Erythroblast (primary cell): ENCODE results near the gene MLANA.

Source experiments
- DNase-seq, 2 experiments: peaks; one replicate each; lab custom pipeline; 2025; lab: John Stamatoyannopoulos, UW
- GATA1 ChIP-seq: IDR thresholded peaks from 2 replicates; pipeline ENCODE4 v1.6.1; 2011; ENCODE audit warnings: low read depth, mild to moderate bottlenecking, control low read depth, low read length, moderate library complexity
- POLR2A ChIP-seq: IDR thresholded peaks from 2 replicates; pipeline ENCODE4 v1.6.1; 2011; ENCODE audit warnings: mild to moderate bottlenecking, low read length

The MLANA gene

DNA sequence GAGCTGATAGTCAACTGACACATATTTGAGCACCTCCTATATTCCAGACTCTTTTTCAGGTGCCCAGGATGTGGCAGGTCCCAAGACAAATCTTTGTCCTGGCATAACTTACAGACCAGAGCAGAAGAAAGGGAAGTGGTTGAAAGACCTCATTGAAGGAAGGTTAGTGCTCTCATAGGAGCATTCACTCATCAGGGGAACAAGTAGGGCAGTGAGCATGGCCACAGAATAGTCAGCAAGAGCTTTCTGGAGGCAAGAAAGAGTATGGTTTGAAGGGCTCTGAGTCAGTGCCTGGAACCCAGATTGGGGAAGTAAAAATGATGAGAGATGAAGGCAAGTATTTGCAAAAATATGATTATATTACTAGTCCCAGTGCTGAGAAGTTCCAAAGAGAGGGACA, 32.8 kb upstream of the MLANA start:
- DNase-seq = no peak
- no peak for TF ChIP-seq GATA1
- TF ChIP-seq POLR2A = no peak

DNA sequence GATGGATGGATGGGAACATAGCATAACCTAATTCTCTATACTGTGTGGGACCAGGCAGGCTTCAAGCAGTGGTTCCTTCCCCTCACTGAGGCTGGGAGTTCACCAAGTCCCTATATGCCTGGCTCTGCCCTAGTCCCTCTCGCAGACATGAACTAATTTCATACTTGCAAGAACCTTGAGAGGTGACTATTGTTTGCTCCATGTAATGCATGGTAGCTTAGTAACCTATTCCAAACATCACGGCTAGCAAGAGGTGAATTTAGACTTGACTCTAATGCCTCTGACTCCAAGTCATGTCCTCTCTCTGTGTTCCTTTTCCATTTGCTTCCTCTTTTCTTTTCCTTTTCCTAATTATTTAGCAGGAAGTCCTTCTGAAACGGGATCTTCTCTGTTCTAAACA, 31.9 kb upstream of the MLANA start:
- TF ChIP-seq POLR2A (no peak), GATA1 (no peak)
- DNase-seq = no peak

DNA sequence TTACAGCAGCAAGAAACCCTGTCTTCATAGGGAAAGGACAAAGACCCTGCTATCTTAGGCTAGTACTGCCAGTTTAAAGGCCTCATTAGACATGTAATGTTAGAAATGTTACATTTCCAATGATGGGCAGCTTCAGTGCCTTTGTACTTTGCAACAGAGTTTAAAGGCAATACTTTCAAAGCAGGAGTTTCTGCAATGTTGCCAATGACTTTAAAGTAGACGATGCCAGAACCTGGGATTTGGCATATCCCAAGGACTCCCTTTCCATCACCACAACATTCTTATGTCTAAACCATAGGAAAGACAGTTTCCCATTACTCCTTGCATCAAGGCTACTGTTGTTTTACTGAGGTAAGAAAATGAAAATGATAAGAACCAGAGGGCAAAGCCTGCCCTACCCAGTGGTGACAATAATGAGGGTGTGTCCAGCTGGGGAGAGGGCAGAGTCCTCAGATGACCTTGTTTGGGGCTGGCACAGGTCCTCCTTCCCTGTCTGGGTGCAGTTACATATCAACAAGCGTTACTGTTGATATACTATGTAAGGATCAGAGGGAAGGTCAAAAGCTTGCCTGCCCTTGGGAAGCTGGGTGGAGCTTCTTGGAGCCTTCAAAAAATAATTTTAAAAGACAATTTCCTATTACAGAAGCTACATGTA, 27.5 kb upstream of the MLANA start:
- peak; percentile 38 to 49 for DNase-seq
- TF ChIP-seq GATA1 = no peak
- TF ChIP-seq POLR2A = no peak

DNA sequence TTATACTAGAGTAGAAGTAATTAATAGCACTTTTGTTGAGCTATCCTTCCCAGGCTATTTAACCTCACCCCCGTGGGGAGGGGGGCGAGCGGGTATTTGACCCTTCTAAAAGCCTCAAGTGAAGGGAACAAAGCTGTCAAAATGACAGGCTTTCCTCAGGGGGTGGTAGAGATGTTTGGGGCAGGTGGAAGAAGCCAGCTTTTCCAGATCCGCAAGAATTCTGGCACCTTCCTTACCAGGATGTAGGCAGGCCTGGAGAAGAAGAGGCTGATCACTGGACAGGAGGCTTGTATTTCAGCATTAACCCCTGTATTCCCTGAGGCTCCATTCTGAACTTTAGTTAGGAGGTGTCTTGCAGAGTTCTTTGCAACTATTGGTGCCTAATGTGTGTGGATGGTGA, 26.2 kb upstream of the MLANA start:
- TF ChIP-seq POLR2A (no peak), GATA1 (no peak)
- DNase-seq = no peak

DNA sequence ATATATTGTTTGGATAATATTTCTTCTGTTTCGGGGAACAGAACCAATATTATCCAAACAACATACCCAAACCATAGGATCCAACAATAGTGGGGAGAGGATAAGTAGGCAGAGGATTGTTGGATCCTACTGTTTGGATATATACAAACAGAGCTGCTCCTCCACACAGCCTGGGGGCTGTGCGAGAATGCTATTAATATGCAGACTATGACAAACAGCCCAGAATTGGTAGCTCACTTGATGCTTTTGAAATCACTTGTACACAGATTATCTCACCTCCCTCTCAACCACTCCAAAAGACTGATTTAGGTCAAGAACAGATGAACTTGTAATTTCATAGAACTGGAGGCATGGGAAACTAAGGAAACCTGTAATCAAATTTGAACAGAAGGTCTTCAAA, 24.4 kb upstream of the MLANA start:
- no peak for TF ChIP-seq GATA1
- TF ChIP-seq POLR2A = no peak

DNA sequence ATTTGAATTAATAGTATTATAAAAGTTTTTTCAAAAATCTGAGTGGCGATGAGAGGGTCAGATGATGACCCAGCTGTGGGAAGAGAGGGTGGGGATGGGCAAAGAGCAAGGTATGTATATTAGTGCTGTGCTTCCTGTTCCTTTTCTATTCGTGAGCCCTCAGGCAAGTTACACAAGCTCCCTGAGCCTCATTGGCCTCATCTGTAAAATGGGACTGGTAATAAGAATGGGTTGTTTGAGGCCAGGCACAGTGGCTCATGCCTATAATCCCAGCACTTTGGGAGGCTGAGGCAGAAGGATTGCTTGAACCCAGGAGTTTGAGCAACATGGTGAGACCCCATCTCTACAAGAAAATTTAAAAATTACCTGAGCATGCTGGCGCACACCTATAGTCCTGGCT, 24.0 kb upstream of the MLANA start:
- DNase-seq = no peak
- TF ChIP-seq GATA1 (no peak), POLR2A (no peak)

More for the DNA sequence above, 24.4 kb upstream of the MLANA start:
- no peak for DNase-seq

DNA sequence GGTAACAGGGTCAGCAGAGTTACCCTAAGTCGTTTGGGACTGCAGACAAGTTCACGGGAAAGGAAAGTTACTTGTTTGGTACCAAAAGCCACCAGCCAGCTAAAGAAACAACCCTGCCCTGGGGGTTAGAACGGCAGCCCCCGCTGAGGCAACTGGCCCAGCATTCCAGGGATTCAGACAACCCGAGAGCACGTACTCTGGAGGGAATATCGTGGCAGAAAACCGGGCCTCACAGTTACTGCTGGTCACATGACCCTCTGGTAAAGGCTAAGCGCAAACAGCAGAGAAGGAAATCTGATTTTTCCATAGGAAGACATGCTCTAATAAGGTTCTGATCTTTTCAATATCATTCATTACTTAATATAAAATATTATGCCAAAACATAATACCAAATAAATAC, 22.5 kb upstream of the MLANA start:
- TF ChIP-seq GATA1 = no peak
- no peak for TF ChIP-seq POLR2A
- no peak for DNase-seq

DNA sequence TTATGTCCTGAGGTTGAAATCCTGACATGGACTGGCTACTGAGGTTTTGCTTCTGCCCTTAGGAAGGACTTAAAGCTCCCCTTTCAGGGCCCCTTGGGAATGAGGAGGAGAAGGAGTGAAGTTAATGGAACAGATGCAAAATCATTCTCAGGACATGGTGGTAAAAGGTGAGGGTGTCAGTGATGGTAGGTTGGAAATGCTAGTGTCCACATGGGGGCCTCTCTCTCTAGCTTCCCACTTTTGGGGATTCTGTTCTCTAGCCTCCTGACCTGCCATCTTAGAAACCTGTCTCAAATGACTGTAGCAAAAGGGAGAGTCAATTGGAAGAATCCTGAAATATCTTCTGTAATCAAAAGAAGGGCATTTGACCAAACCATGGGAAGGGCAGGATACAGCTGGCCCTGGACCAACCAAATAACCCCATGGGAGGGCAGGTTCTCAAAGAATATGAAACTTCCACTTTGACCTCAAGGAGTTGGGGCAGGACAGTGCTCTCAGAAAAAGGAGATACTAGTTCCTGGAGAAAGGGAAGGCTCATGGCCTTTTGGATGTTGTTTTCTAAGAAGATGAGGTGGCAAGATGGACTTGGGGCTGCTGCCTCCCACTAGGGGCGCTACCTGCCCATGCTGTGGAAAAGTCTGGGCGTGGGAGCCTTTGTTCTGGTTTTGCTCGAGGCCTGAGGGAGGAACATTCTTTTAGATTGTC, 21.2 kb upstream of the MLANA start:
- TF ChIP-seq POLR2A (no peak), GATA1 (no peak)
- DNase-seq = peak; percentile 28 to 44

DNA sequence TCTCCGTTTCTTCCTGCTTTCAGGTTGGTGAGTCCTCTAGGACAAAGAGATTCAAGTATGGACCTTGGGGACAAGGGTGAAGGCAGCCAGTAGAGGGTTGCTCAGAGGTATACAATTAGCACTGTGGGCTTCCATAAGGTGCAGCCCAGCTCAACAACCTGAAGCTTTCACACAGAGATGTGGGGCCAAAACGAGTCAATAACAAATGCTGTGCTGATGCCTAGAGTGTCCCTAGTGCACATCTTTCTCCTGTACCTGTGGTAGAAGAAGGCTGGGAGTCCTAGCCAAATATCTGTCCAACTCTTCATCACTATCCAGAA, 20.7 kb upstream of the MLANA start:
- DNase-seq = no peak
- TF ChIP-seq GATA1 (no peak), POLR2A (no peak)

DNA sequence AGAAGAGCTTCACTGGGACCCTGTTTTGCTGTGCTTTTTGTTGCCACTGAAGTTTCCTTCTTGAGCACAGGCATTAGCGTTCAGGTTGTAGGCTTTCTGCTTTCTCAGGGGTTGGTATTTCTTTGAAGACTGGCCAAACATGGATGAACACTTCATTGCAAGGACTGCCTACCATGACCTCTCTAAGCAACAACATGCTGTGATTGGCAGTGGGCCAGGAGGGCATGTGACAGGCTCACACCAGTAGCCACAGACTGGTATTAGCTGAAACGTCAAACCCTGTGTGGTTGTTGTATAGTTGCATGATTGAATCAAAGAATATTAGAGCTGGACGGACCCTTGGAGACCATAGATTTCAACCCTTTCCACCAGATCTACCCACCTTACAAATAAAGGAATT, 20.0 kb upstream of the MLANA start:
- no peak for TF ChIP-seq POLR2A
- no peak for TF ChIP-seq GATA1
- DNase-seq = peak; percentile 45 to 47

DNA sequence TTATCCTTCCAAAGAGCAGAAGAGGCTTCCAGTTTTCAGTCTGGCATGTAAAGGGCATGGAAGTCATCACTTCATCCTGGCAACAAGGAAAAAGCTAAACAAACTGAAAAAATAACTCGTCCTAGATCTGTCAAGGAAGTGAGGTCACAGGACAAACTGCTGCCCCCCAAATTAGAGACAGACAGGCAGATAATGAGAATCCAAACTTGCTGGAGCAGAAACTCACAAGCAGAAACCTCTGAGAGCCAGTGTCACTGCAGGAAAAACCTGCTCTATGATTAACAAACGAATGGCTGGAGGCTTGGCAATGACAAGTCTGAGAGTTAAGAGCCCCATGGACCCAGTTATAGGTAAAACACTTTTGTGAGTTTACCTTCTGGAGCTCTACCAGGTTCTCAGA, 18.9 kb upstream of the MLANA start:
- DNase-seq = no peak
- TF ChIP-seq POLR2A (no peak), GATA1 (no peak)

DNA sequence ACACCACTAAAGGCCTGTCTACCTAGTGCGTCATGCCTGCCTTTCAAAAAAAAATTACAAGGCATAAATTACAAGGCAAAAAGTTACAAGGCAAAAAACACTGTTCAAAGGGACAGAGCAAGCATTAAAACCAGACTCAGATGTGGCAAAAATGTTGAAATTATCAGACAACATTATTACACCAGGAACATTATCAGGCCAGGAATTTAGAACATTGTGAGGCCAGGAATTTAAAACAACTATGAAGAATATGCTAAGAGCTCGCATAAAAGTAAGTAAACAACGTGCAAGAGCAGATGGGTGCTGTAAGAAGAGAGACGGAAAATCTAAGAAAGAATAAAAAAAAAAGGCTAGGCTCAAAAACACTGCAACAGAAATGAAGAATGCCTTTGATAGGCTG, 18.2 kb upstream of the MLANA start:
- no peak for DNase-seq
- TF ChIP-seq POLR2A (no peak), GATA1 (no peak)

DNA sequence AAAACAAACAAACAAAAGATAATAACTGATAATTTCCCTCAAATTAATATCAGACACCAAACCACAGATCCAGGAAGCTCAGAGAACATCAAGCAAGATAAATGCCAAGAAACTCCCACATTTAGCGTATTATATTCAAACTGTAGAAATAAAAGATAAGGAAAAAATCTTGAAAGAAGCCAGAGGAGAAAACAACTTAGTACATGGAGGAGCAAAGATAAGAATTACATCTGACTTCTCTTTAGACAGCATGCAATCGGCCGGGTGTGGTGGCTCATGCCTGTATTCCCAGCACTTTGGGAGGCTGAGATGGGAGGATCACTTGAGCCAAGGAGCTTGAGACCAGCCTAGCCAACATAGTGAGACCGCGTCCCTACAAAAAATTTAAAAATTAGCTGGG, 17.2 kb upstream of the MLANA start:
- DNase-seq = peak in 1 of 2 experiments; percentile 5
- TF ChIP-seq GATA1 = no peak
- no peak for TF ChIP-seq POLR2A

DNA sequence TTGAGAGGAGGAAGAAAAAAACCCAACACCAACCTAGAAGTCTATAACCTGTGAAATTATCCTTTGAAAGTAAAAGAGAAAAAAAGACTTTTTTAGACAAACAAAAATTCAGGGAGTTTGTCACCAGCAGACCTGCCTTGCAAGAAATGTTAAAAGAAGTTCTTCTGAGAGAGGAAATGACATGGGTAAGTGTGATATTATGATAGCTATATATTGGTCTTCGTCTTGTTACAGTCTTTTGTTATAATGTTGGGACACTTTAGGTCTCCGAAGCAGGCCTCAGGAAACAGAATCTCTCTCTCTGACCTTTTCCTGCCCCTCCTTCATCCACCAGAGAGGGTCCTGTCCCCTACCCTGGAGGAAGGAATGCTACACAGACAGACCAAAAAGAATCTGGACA, 16.6 kb upstream of the MLANA start:
- DNase-seq = no peak
- TF ChIP-seq GATA1 (no peak), POLR2A (no peak)

DNA sequence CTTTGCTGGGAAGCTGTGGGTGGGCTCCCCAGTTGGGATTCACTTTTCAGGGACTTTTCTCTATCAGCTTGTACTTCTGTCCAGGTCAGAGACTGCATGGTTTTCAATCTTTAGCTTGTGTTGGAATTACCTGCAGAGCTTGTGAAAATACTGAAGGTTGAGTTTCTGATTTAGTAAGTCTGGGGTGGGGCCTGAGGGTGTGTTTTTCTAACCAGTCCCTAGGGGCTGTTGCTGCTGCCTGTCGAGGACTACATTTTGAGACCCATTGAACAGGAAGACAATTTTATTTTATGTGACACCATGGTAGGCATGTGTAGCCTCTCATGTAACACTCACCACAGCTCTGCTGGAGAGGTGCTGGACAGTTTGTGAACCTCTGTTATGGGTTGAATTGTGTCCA, 14.7 kb upstream of the MLANA start:
- no peak for DNase-seq
- TF ChIP-seq GATA1 (no peak), POLR2A (no peak)
